Transverse colon (tissue), 4 donors: ENCODE results near the gene ALDH4A1. TPM values are rescaled to one million over a fixed set of nuclear protein-coding genes. Genes with fewer than 3 reads are reported as not detected.
"Not testable (repeated sequence)": the region's sequence is repeated elsewhere in the genome, so short reads cannot be mapped to it uniquely, and the experiment has no call there.

Experiments
- DNase-seq: peaks from one replicate; pipeline ENCODE4 v3.0.0-alpha.2; 2019
- H3K27ac ChIP-seq, 4 donors: fragments of 200-600 bp; sonication (generic); 2 replicates each; pipeline ENCODE4 v1.5.1; 2016 to 2018; ENCODE audit warnings: inconsistent platforms in 4 of 4
- H3K27me3 ChIP-seq: fragments of 200-600 bp; sonication (generic); 2 replicates; pipeline ENCODE4 v1.5.1; 2017; ENCODE audit warnings: inconsistent platforms
- H3K36me3 ChIP-seq, 4 donors: fragments of 200-600 bp; sonication (generic); 2 replicates each; pipeline ENCODE4 v1.5.1; 2017 to 2019; ENCODE audit warnings: inconsistent platforms in 4 of 4
- H3K4me1 ChIP-seq, 4 donors: fragments of 200-600 bp; sonication (generic); 2 replicates each; pipeline ENCODE4 v1.5.1; 2017 to 2020; ENCODE audit warnings: inconsistent platforms in 4 of 4
- H3K4me3 ChIP-seq, 4 donors: fragments of 200-600 bp; sonication (generic); 1 replicate in 1 of 4; 2 replicates in 3 of 4; pipeline versions ENCODE4 v1.5.1 to v1.6.1; 2017 to 2019; ENCODE audit warnings: inconsistent platforms in 4 of 4
- H3K9me3 ChIP-seq, 2 donors: fragments of 200-600 bp; sonication (generic); 2 replicates each; pipeline ENCODE4 v1.5.1; 2017 to 2019; ENCODE audit warnings: inconsistent platforms in 2 of 2
- EP300 ChIP-seq: sonication (generic); formaldehyde crosslinking; IDR thresholded peaks from one replicate; pipeline ENCODE4 v1.6.1; 2017; ENCODE audit warnings: antibody characterized with exemption, low read depth
- POLR2A ChIP-seq: fragments of 450-650 bp; IDR thresholded peaks from one replicate; pipeline ENCODE4 v1.6.1; 2016; ENCODE audit warnings: antibody characterized with exemption, mild to moderate bottlenecking, moderate library complexity
- POLR2AphosphoS5 ChIP-seq, 3 donors: sonication (generic); formaldehyde crosslinking; IDR thresholded peaks; one replicate each; pipeline ENCODE4 v1.6.1; 2016; ENCODE audit warnings: antibody characterized with exemption in 3 of 3
- WGBS, 2 donors: methylation state at CpG; one replicate each; pipeline ENCODE4 v1.1.5; 2018; ENCODE audit warnings: low coverage in 1 of 2; 5-methylcytosine and 5-hydroxymethylcytosine counted together
- in situ Hi-C, 4 donors: fragments of 200-750 bp; cut with MboI; loops; one replicate each; pipeline versions ENCODE4 v1.15.0 to v1.15.1; 2017; ENCODE audit warnings: low sequenced_read_pairs in 3 of 4, low pct_ligation_motif_present in 1 of 4, low pct_unique_long_range_greater_than_20kb in 1 of 4
- intact Hi-C: fragments of 100-400 bp; cut with DNase I; formaldehyde crosslinking; loops from one replicate; pipeline ENCODE4 v1.15.1; 2023; ENCODE audit warnings: low total_unique reads
- total RNA-seq, 4 donors: library from RNA; depleted of rRNA; stranded (reverse); fragments of >200 nt; gene quantifications; one replicate each; pipeline ENCODE4 v1.1.0, GENCODE V29; 2016
- TF ChIP-seq, protein P1 (sequence below), 5 experiments: fragments of 200-600 bp in 3 of 5; fragments of 450-650 bp in 2 of 5; sonication (generic) in 3 of 5; IDR thresholded peaks; 1 replicate in 2 of 5; 2 replicates in 3 of 5; pipeline ENCODE4 v1.5.1; 2016 to 2017; ENCODE audit warnings: antibody characterized with exemption in 5 of 5, inconsistent platforms in 3 of 5, mild to moderate bottlenecking in 2 of 5, moderate library complexity in 1 of 5

ALDH4A1 gene
- total RNA-seq, 4 donors from 2014 or later, result 3.8 to 6.0 (median 4.8) TPM

DNA sequence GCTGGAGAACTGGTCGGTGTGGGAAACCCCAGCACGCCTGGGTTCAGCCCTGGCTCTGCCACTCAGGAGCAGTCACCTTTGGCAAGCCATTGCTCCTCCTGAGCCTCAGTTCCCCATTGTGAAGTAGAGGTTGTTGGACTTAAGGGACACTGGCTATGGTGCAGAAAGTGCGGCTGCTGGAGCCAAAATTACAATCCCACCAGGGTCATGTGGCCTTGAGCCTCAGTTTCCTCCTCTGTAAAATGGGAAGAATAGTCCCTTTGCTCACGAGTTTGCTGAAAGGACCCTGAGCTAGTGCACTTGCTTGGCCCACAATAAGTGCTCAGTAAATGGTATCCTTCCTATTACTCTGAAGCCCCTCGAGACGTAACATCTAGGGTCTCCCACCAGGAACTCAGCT, 28.3 kb downstream of the ALDH4A1 start:
- intact Hi-C loops (no loop called here), in situ Hi-C loops (no loop called here)
- TF ChIP-seq, protein P1, sequence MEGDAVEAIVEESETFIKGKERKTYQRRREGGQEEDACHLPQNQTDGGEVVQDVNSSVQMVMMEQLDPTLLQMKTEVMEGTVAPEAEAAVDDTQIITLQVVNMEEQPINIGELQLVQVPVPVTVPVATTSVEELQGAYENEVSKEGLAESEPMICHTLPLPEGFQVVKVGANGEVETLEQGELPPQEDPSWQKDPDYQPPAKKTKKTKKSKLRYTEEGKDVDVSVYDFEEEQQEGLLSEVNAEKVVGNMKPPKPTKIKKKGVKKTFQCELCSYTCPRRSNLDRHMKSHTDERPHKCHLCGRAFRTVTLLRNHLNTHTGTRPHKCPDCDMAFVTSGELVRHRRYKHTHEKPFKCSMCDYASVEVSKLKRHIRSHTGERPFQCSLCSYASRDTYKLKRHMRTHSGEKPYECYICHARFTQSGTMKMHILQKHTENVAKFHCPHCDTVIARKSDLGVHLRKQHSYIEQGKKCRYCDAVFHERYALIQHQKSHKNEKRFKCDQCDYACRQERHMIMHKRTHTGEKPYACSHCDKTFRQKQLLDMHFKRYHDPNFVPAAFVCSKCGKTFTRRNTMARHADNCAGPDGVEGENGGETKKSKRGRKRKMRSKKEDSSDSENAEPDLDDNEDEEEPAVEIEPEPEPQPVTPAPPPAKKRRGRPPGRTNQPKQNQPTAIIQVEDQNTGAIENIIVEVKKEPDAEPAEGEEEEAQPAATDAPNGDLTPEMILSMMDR (IDR thresholded peaks at IDR 0.05), result no peak
- TF ChIP-seq EP300, result no peak
- TF ChIP-seq POLR2A, result no peak
- no peak for TF ChIP-seq POLR2AphosphoS5 (IDR thresholded peaks at IDR 0.05)
- DNase-seq, result no peak
- Histone ChIP-seq H3K9me3 (no peaks in the 10 kb centered on the region), H3K27me3 (no peaks in the 10 kb centered on the region), H3K4me1 (peaks cover 0 to 5% (median 2%) of the 10 kb centered on the region in 4 donors), H3K4me3 (no peak overlapping the region), H3K27ac (no peak overlapping the region), H3K36me3 (no peaks in the 10 kb centered on the region)
- 84% methylated on average over 6 of the region's 6 CpGs; no CpG with 5 or more reads in 1 of the 2 donors for WGBS, 2 donors

DNA sequence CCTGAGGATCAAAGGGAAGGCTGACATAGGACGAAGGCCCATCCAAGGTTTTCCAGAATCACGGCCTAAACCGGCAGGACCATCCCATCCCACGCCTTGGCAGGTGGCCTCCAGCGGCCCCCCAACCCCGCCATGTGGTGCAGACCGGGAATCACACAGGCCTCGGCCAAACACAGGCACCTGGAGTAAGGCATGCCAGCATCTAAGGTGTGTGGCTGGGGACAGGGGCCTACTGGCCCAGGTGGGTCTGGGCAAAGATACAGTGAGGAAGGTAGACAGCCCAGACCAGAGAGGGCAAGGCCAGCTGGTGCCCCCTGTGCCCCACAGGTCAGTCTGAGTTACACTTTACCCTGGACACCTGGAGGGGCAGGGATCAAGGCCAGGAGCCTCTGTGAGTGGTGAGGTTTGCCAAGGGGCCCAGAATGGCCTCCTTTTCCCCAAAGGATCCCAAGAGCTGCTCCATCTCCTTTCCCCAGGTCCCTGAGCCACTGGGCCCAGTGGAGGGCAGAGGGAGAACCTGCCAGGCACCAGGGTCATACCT, 30.2 kb downstream of the ALDH4A1 start:
- in situ Hi-C loops (no loop called here), intact Hi-C loops (no loop called here)
- Histone ChIP-seq H3K27ac (no peak overlapping the region), H3K4me3 (no peak overlapping the region), H3K9me3 (no peaks in the 10 kb centered on the region), H3K4me1 (peaks cover 0 to 5% (median 2%) of the 10 kb centered on the region in 4 donors), H3K36me3 (no peaks in the 10 kb centered on the region), H3K27me3 (peaks cover 6% of the 10 kb centered on the region)
- 88 to 100% methylated on average over 1 to 8 of the region's 8 CpGs for WGBS, 2 donors
- DNase-seq, result no peak
- no peak for TF ChIP-seq POLR2AphosphoS5 (IDR thresholded peaks at IDR 0.05)
- TF ChIP-seq, protein P1 (IDR thresholded peaks at IDR 0.05), result no peak
- TF ChIP-seq POLR2A, result no peak
- no peak for TF ChIP-seq EP300

DNA sequence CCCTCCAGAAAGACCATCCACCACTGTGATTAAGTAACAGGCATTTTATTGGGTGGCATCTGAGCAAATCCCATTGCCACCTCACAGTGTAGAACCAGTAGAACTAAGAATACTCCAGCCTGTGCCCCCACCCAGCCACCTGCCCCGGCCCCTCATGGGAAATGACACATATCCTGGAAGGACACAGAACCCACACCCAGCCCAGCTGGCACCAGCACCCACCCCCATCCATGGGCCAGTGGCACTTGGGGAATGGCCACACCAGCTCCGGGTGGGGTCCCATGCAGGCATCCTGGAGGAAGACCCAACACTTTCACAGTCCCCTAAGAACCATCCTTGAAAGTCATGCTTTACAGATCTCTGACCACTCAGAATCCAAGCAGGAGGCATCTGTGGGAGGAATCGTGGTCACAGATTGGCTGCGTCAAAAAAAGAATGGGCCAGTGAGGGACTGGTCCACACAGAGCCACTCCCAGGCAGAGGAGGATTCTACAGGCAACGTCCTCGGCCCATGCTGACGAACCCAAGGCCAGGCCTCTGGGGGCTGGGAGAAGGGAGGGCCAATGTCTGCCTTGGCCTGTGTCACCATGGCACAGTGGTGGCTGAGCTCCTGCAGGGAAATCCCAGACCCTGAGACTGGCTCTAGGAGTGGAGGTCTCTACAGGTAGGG, 30.8 kb downstream of the ALDH4A1 start:
- WGBS, 2 donors, result 91% methylated on average over 7 of the region's 7 CpGs; no CpG with 5 or more reads in 1 of the 2 donors
- no peaks in the 10 kb centered on the region for H3K36me3 ChIP-seq
- H3K9me3 ChIP-seq, result no peaks in the 10 kb centered on the region
- DNase-seq, result no peak
- peaks cover 0 to 5% (median 2%) of the 10 kb centered on the region in 4 donors for H3K4me1 ChIP-seq
- TF ChIP-seq, protein P1 (IDR thresholded peaks at IDR 0.05), result no peak
- TF ChIP-seq POLR2A (no peak), POLR2AphosphoS5 (IDR thresholded peaks at IDR 0.05) (no peak), EP300 (no peak)
- intact Hi-C loops (no loop called here), in situ Hi-C loops (no loop called here)
- H3K4me3 ChIP-seq, result no peak overlapping the region
- peaks cover 6% of the 10 kb centered on the region for H3K27me3 ChIP-seq
- H3K27ac ChIP-seq, result no peak overlapping the region

DNA sequence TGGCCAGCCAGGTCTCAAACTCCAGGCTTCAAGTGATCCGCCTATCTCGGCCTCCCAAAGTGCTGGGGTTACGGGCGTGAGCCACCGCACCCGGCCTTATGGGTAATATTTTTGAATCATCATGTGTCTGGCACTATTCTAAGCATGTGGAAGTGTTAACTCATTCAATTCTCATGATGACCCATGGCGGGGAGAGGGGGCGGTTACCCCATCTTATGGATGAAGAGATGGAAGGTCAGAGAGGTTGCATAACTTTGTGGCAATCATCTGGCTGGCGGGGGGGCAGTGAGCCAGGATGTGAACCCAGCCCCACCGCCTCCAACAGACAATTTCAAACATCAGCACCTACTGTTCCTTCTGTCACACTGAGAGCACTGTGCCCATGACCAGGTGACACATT, 31.4 kb downstream of the ALDH4A1 start:
- DNase-seq, result no peak
- WGBS, 2 donors, result 65 to 83% methylated on average over 7 to 10 of the region's 10 CpGs
- H3K27ac ChIP-seq, result no peak overlapping the region
- H3K27me3 ChIP-seq, result peaks cover 6% of the 10 kb centered on the region
- no peaks in the 10 kb centered on the region for H3K36me3 ChIP-seq
- peaks cover 0 to 5% (median 2%) of the 10 kb centered on the region in 4 donors for H3K4me1 ChIP-seq
- no peaks in the 10 kb centered on the region for H3K9me3 ChIP-seq
- no peak for TF ChIP-seq POLR2AphosphoS5 (IDR thresholded peaks at IDR 0.05)
- TF ChIP-seq, protein P1 (IDR thresholded peaks at IDR 0.05), result no peak
- no peak for TF ChIP-seq EP300
- TF ChIP-seq POLR2A, result no peak
- intact Hi-C loops, result no loop called here
- no peak overlapping the region for H3K4me3 ChIP-seq
- in situ Hi-C loops, result no loop called here

DNA sequence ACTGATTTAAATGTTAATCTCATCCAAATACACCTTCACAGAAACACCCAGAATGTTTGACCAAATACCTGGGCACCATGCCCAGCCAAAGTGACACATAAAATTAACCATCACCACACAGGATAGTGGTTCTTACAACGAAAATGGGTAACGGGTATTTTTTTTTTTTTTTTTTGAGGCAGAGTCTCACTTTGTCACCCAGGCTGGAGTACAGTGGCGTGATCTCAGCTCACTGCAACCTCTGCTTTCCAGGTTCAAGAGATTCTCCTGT, 31.8 kb downstream of the ALDH4A1 start:
- H3K36me3 ChIP-seq, DNase-seq, H3K4me3 ChIP-seq, H3K4me1 ChIP-seq, intact Hi-C loops, in situ Hi-C loops, H3K27me3 ChIP-seq, H3K9me3 ChIP-seq, H3K27ac ChIP-seq: not testable (repeated sequence)
- WGBS, 2 donors, result 50 to 61% methylated on average over 1 to 3 of the region's 3 CpGs
